Renal cortical epithelial cell (primary cell): ENCODE measurements around the gene LONP2. TPM values are rescaled to one million over a fixed set of nuclear protein-coding genes. Genes with fewer than 3 reads are reported as not detected.
"Not testable (repeated sequence)": the region's sequence is repeated elsewhere in the genome, so short reads cannot be mapped to it uniquely, and the experiment has no call there.

Experiments used
- DNase-seq: peaks from one replicate; pipeline ENCODE4 v3.0.0-alpha.2; 2011; ENCODE audit warnings: low read depth
- total RNA-seq: library from RNA; depleted of rRNA; stranded (reverse); fragments of >200 nt; gene quantifications from 2 replicates; pipeline ENCODE4 v1.2.3, GENCODE V29; 2014

Gene LONP2
- total RNA-seq, 1 donor from 2014 or later = 96.0 TPM

- no peak for DNase-seq
Observed at GRCh38 chr16:48386559-48387312, 142.6 kb downstream of the LONP2 start.

GRCh38 chr16:48392407-48392806, 148.3 kb downstream of the LONP2 start:
- no peak for DNase-seq

GRCh38 chr16:48393485-48394354, 149.6 kb downstream of the LONP2 start:
- DNase-seq = no peak

GRCh38 chr16:48394355-48394703, 150.2 kb downstream of the LONP2 start:
- no peak for DNase-seq

GRCh38 chr16:48395375-48395774, 151.3 kb downstream of the LONP2 start:
- no peak for DNase-seq

- not testable (repeated sequence) for DNase-seq
Observed at GRCh38 chr16:48402547-48402946, 158.4 kb downstream of the LONP2 start.

GRCh38 chr16:48405153-48405552, 161.1 kb downstream of the LONP2 start:
- DNase-seq = no peak

- DNase-seq = no peak
Observed at GRCh38 chr16:48405907-48406306, 161.8 kb downstream of the LONP2 start.

Other genes with a start within 250 kb of the LONP2 start
- not detected in 2 replicates for gene ABCC12, start 88.3 kb upstream of the LONP2 start, total RNA-seq
- 0.05 TPM in 1 of 2 replicates, not detected in the other for gene ABCC11, start 3.2 kb downstream of the LONP2 start, total RNA-seq
- 36.5 and 38.1 TPM in 2 replicates for gene SIAH1, start 141.1 kb downstream of the LONP2 start, total RNA-seq